PFSK-1 (cell line): ENCODE data around the gene RDX.

ENCODE experiments used
- REST ChIP-seq, 2 experiments: IDR thresholded peaks; 2 replicates each; pipeline versions ENCODE4 v1.6.1 to v1.8.0; 2011 to 2012; ENCODE audit warnings: low read depth in 2 of 2, low read length in 2 of 2, control low read depth in 1 of 2, inconsistent platforms in 1 of 2, mild to moderate bottlenecking in 1 of 2, moderate library complexity in 1 of 2; ENCODE audit not compliant: insufficient read depth in 1 of 2
- SIN3A ChIP-seq: IDR thresholded peaks from 2 replicates; pipeline ENCODE4 v1.6.1; 2012; ENCODE audit warnings: mild to moderate bottlenecking, low read length, moderate library complexity, borderline replicate concordance; ENCODE audit not compliant: insufficient read depth

GRCh38 chr11:110290591-110291334 is 5.7 kb downstream of the RDX start:
- TF ChIP-seq SIN3A = no peak
- TF ChIP-seq REST (IDR thresholded peaks at IDR 0.05; ENCODE audit: insufficient read depth in 1 of 2, low read depth in 2 of 2, low read length in 2 of 2) = no peak
